Loucy (cell line): ENCODE results near the gene SLC39A2.
A peak's percentile ranks its signal among the peaks of the same experiment; 100 is the strongest.
"Not testable (repeated sequence)": the region's sequence is repeated elsewhere in the genome, so short reads cannot be mapped to it uniquely, and the experiment has no call there.

Source experiments
- H2AFZ ChIP-seq: fragments of 200-600 bp; sonication (generic); 2 replicates; pipeline ENCODE4 v1.6.0; 2016; ENCODE audit warnings: antibody characterized with exemption, mild to moderate bottlenecking, low read length, moderate library complexity
- H3F3A ChIP-seq: fragments of 200-600 bp; 2 replicates; pipeline ENCODE4 v1.6.0; 2016; ENCODE audit warnings: antibody characterized with exemption, low read depth, mild to moderate bottlenecking
- H3K27me3 ChIP-seq: fragments of 200-600 bp; sonication (generic); 2 replicates; pipeline ENCODE4 v1.6.1; 2014; ENCODE audit warnings: low read length, mild to moderate bottlenecking; ENCODE audit not compliant: insufficient read depth, poor library complexity, severe bottlenecking
- H3K36me3 ChIP-seq: fragments of 200-600 bp; sonication (generic); 2 replicates; pipeline ENCODE4 v1.6.1; 2016; ENCODE audit warnings: low read length; ENCODE audit not compliant: insufficient read depth
- H3K4me1 ChIP-seq: fragments of 200-600 bp; sonication (generic); 2 replicates; pipeline ENCODE4 v1.5.1; 2014; ENCODE audit warnings: low read length, mild to moderate bottlenecking; ENCODE audit not compliant: insufficient read depth, poor library complexity, severe bottlenecking
- H3K4me2 ChIP-seq: fragments of 200-600 bp; sonication (generic); 2 replicates; pipeline ENCODE4 v1.6.0; 2014; ENCODE audit warnings: antibody characterized with exemption, low read length, low read depth, mild to moderate bottlenecking; ENCODE audit not compliant: poor library complexity, severe bottlenecking
- H3K4me3 ChIP-seq: fragments of 200-600 bp; sonication (generic); 2 replicates; pipeline ENCODE4 v1.5.1; 2014; ENCODE audit warnings: low read length, mild to moderate bottlenecking, mixed read lengths; ENCODE audit not compliant: poor library complexity, severe bottlenecking
- H3K79me2 ChIP-seq: fragments of 200-600 bp; sonication (generic); 2 replicates; pipeline ENCODE4 v1.6.1; 2014; ENCODE audit warnings: low read length; ENCODE audit not compliant: insufficient read depth
- H3K9ac ChIP-seq: fragments of 200-600 bp; sonication (generic); 2 replicates; pipeline ENCODE4 v1.6.0; 2014; ENCODE audit warnings: mild to moderate bottlenecking, low read depth, low read length, moderate library complexity; ENCODE audit not compliant: poor library complexity, severe bottlenecking
- H3K9me2 ChIP-seq: fragments of 200-600 bp; sonication (generic); replicated peaks from 2 replicates; pipeline ENCODE4 v1.6.1; 2016; ENCODE audit warnings: low read depth, low read length, mixed read lengths
- H3K9me3 ChIP-seq: fragments of 200-600 bp; sonication (generic); 2 replicates; pipeline ENCODE4 v1.6.1; 2014; ENCODE audit warnings: mild to moderate bottlenecking, antibody characterized with exemption, low read length, low read depth; ENCODE audit not compliant: insufficient read depth
- H4K20me1 ChIP-seq: fragments of 200-600 bp; sonication (generic); 2 replicates; pipeline ENCODE4 v1.6.0; 2014; ENCODE audit warnings: antibody characterized with exemption, low read length, mild to moderate bottlenecking; ENCODE audit not compliant: insufficient read depth, poor library complexity, severe bottlenecking
- EZH2phosphoT487 ChIP-seq: fragments of 200-600 bp; IDR thresholded peaks from 2 replicates; pipeline ENCODE4 v1.6.1; 2018; ENCODE audit warnings: antibody characterized with exemption, mild to moderate bottlenecking, moderate library complexity, borderline replicate concordance
- TF ChIP-seq, protein P1 (sequence below): fragments of 200-600 bp; sonication (generic); conservative IDR thresholded peaks from 2 replicates; pipeline ENCODE4 v1.5.1; 2014; ENCODE audit warnings: mild to moderate bottlenecking, antibody characterized with exemption, low read length

The SLC39A2 gene

DNA sequence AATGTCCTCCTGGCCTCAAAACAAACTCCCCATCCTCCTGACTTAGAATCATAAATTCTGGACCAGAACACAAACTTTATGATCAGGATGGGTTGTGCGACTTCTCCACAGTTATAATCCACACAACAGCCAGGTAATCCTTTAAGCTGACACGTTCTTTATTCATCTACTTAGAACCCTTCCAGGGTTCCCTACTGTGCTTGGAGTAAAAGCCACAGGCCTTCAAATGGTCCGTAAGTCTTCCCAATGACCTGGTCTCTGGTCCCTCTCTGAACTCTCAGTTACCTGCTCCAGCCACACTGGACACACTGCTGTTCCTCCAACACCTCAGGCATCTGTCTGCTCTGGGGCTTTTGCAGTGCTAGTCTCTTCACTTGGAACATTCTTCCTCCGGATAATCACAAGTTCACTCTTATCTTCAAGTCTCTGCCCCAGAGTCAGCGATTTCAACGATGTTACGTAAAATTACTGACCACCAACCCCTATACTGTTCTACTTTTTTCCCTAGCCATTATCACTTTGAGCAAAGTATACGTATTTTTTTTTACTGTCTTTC, 41.4 kb downstream of the SLC39A2 start:
- H2AFZ ChIP-seq: no peak overlapping the region
- TF ChIP-seq EZH2phosphoT487: no peak
- TF ChIP-seq, protein P1, sequence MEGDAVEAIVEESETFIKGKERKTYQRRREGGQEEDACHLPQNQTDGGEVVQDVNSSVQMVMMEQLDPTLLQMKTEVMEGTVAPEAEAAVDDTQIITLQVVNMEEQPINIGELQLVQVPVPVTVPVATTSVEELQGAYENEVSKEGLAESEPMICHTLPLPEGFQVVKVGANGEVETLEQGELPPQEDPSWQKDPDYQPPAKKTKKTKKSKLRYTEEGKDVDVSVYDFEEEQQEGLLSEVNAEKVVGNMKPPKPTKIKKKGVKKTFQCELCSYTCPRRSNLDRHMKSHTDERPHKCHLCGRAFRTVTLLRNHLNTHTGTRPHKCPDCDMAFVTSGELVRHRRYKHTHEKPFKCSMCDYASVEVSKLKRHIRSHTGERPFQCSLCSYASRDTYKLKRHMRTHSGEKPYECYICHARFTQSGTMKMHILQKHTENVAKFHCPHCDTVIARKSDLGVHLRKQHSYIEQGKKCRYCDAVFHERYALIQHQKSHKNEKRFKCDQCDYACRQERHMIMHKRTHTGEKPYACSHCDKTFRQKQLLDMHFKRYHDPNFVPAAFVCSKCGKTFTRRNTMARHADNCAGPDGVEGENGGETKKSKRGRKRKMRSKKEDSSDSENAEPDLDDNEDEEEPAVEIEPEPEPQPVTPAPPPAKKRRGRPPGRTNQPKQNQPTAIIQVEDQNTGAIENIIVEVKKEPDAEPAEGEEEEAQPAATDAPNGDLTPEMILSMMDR: 0 out of 2 replicates have a peak, but pooled peaks have one; percentile 5
- H3K36me3 ChIP-seq: no peaks in the 10 kb centered on the region
- H3K79me2 ChIP-seq: no peaks in the 10 kb centered on the region
- H3K4me2 ChIP-seq: no peak overlapping the region
- H3K9me2 ChIP-seq: no peaks in the 10 kb centered on the region
- no peak overlapping the region for H3K9ac ChIP-seq
- H3K4me3 ChIP-seq: no peak overlapping the region
- H3F3A ChIP-seq: no peaks in the 10 kb centered on the region
- no peaks in the 10 kb centered on the region for H3K9me3 ChIP-seq
- H4K20me1 ChIP-seq: no peaks in the 10 kb centered on the region
- peaks cover 32% of the 10 kb centered on the region for H3K4me1 ChIP-seq
- no peaks in the 10 kb centered on the region for H3K27me3 ChIP-seq

DNA sequence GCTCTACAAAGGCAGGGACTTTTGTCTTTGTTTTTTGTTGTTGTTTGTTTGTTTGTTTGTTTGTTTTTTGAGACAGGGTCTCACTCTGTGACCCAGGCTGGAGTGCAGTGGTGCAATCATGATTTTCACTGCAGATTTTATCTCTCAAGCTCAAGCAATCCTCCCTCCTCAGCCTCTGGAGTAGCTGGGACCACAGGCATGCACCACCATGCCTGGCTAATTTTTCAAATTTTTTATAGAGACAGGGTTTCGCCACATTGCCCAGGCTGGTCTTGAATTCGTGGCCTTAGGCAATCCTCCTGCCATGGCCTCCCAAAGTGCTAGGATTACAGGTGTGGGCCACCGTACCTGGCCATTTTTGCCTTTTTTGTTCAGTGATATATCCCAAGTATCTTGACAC, 41.8 kb downstream of the SLC39A2 start:
- not testable (repeated sequence) for H3K9me3 ChIP-seq, H3K27me3 ChIP-seq, H4K20me1 ChIP-seq, H3K4me2 ChIP-seq, H3K36me3 ChIP-seq, H3K4me3 ChIP-seq, H3K79me2 ChIP-seq, H2AFZ ChIP-seq, H3K9me2 ChIP-seq, H3K9ac ChIP-seq, H3F3A ChIP-seq
- peaks cover 34% of the 10 kb centered on the region for H3K4me1 ChIP-seq

DNA sequence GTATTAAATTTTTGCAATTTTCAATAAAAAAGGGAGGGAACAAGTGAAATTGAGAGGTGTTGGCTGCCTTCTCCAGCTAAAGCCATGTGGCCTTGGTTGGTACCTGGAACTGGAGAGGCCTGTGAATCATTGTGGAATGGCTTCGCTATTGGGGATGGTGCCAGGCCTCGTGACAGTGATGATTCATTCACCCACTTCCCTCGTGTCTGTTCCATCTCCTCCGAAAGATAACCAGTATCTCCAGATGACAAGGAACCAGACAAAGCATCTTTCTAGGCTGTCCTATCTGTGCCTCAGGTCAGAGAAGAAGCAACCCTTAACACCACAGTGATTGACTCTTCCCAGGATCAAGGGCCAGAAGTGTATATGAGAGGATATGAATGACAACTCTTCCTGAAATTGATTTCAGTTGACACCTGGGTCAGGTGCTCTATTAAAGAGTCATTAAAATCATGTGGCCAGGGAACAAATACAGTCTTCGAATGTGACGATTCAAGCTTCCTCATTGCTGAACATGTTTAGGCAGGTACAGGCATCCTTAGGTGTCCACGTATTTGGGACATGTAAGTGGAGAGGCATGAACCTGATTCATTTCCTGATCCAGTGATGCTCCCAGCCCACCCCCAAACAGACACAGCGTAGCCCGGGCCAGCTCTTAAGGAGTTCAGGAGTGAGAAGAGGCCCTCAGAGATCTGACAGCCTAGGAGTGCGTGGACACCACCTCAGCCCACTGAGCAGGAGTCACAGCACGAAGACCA, 42.8 kb downstream of the SLC39A2 start, which contains the start of gene RNASE7:
Gene RNASE7, plus strand, starts transcription at position 687 of the 758 bp plus-strand sequence. CDS start 631 bp downstream, outside the sequence.
- Histone ChIP-seq H4K20me1 (no peaks in the 10 kb centered on the region), H3K4me1 (peaks cover 34% of the 10 kb centered on the region), H2AFZ (no peak within 1 kb of the TSS), H3K4me3 (no peak within 1 kb of the TSS), H3K4me2 (peak within 1 kb of the TSS; percentile 66), H3K36me3 (no peaks in the 10 kb centered on the region), H3K9me2 (no peaks in the 10 kb centered on the region), H3K79me2 (no peaks in the 10 kb centered on the region), H3K27me3 (no peaks in the 10 kb centered on the region), H3F3A (no peaks in the 10 kb centered on the region), H3K9me3 (no peaks in the 10 kb centered on the region), H3K9ac (peak within 1 kb of the TSS; percentile 49)
- TF ChIP-seq, protein P1: no peak
